Measurements from ENCODE around the gene ABCD3.
A peak's percentile ranks its signal among the peaks of the same experiment; 100 is the strongest.

DNA sequence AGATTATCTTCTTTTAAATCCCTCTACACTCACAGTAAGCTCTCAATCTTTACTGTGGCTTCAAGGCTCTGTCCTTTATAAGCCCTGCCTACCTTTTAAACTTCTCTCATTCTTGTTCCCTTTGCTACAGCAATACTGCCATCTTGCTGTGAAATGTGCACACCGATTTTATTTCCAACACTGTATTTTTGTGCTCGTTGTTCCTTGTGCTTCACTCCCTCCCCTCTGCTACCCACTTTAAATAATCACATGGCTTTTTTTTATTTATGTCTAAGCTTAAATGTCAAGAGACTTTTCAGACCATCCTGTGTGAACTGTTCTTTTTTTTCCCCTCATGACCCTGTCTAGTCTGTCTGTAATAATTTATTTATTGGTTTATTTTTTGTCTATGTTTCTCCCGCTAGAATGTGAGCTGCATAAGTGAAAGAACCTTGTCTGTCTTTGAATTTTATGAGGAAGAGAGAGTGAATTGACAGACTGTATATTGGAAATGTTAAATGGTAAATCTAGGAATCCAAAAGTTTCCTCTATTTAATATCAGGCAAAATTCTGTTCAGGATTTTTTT lies 45.7 kb downstream of the ABCD3 start:
- no peak for TF ChIP-seq POLR2A (IDR thresholded peaks at IDR 0.05)
- TF ChIP-seq, protein P1, sequence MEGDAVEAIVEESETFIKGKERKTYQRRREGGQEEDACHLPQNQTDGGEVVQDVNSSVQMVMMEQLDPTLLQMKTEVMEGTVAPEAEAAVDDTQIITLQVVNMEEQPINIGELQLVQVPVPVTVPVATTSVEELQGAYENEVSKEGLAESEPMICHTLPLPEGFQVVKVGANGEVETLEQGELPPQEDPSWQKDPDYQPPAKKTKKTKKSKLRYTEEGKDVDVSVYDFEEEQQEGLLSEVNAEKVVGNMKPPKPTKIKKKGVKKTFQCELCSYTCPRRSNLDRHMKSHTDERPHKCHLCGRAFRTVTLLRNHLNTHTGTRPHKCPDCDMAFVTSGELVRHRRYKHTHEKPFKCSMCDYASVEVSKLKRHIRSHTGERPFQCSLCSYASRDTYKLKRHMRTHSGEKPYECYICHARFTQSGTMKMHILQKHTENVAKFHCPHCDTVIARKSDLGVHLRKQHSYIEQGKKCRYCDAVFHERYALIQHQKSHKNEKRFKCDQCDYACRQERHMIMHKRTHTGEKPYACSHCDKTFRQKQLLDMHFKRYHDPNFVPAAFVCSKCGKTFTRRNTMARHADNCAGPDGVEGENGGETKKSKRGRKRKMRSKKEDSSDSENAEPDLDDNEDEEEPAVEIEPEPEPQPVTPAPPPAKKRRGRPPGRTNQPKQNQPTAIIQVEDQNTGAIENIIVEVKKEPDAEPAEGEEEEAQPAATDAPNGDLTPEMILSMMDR (IDR thresholded peaks at IDR 0.05) = peak; percentile 19 to 56 (median 49)
- no peak for TF ChIP-seq POLR2AphosphoS5 (IDR thresholded peaks at IDR 0.05)

All from breast epithelium (tissue), 3 donors.